Brain microvascular endothelial cell (primary cell): ENCODE results near the gene HS2ST1.

Source experiments
- DNase-seq: peaks from one replicate; pipeline ENCODE4 v3.0.0-alpha.2; 2020
- H3K27ac ChIP-seq: fragments of 250-450 bp; sonication (Bioruptor Pico); 2 replicates; pipeline ENCODE4 v1.5.1; 2020; ENCODE audit warnings: mild to moderate bottlenecking, moderate library complexity
- H3K27me3 ChIP-seq: fragments of 250-450 bp; sonication (Bioruptor Pico); replicated peaks from 2 replicates; pipeline ENCODE4 v1.5.1; 2020; ENCODE audit warnings: mild to moderate bottlenecking
- H3K36me3 ChIP-seq: fragments of 250-450 bp; sonication (Bioruptor Pico); replicated peaks from 2 replicates; pipeline ENCODE4 v1.5.1; 2020; ENCODE audit warnings: mild to moderate bottlenecking
- H3K4me3 ChIP-seq: 2 replicates; pipeline ENCODE4 v1.5.1; 2011; ENCODE audit warnings: low read depth, mild to moderate bottlenecking, control low read depth, low read length, moderate library complexity
- CTCF ChIP-seq: IDR thresholded peaks from 2 replicates; pipeline ENCODE4 v1.5.1; 2011; ENCODE audit warnings: low read depth, mild to moderate bottlenecking, moderate library complexity, low read length, control low read depth, inconsistent platforms; ENCODE audit errors: missing control alignments
- in situ Hi-C: cut with HindIII; loops from 2 replicates; pipeline ENCODE4 v1.10.0; 2017; ENCODE audit warnings: low sequenced_read_pairs, low pct_ligation_motif_present

HS2ST1 gene

GRCh38 chr1:86915737-86916235 is 1.4 kb downstream of the HS2ST1 start:
- DNase-seq: no peak
- Histone ChIP-seq H3K27me3 (no peaks in the 10 kb centered on the region), H3K36me3 (peaks cover 3% of the 10 kb centered on the region), H3K27ac (no peak overlapping the region), H3K4me3 (peak overlapping the region; percentile 83)
- in situ Hi-C loops: no loop called here
- no peak for TF ChIP-seq CTCF

GRCh38 chr1:86916752-86917151 is 2.3 kb downstream of the HS2ST1 start:
- in situ Hi-C loops: no loop called here
- Histone ChIP-seq H3K36me3 (peaks cover 3% of the 10 kb centered on the region), H3K27ac (no peak overlapping the region), H3K4me3 (no peak overlapping the region), H3K27me3 (no peaks in the 10 kb centered on the region)
- no peak for DNase-seq
- no peak for TF ChIP-seq CTCF

- no peak for TF ChIP-seq CTCF
- Histone ChIP-seq H3K36me3 (no peaks in the 10 kb centered on the region), H3K27me3 (no peaks in the 10 kb centered on the region), H3K4me3 (no peak overlapping the region), H3K27ac (no peak overlapping the region)
- in situ Hi-C loops: no loop called here
- DNase-seq: no peak
These were observed 8.0 kb downstream of the HS2ST1 start for GRCh38 chr1:86922445-86922844.

- TF ChIP-seq CTCF: no peak
- in situ Hi-C loops: no loop called here
These were observed 10.0 kb downstream of the HS2ST1 start for GRCh38 chr1:86924324-86924960.

GRCh38 chr1:86925742-86926141 is 11.3 kb downstream of the HS2ST1 start:
- Histone ChIP-seq H3K27me3 (no peaks in the 10 kb centered on the region), H3K36me3 (no peaks in the 10 kb centered on the region), H3K4me3 (no peak overlapping the region), H3K27ac (no peak overlapping the region)
- in situ Hi-C loops: no loop called here
- DNase-seq: no peak
- no peak for TF ChIP-seq CTCF

More at GRCh38 chr1:86924324-86924960, 10.0 kb downstream of the HS2ST1 start:
- no peak for DNase-seq
- Histone ChIP-seq H3K27ac (no peak overlapping the region), H3K36me3 (no peaks in the 10 kb centered on the region), H3K4me3 (no peak overlapping the region), H3K27me3 (no peaks in the 10 kb centered on the region)

- H3K27me3 ChIP-seq: no peaks in the 10 kb centered on the region
- no peak for TF ChIP-seq CTCF
These were observed 12.4 kb downstream of the HS2ST1 start for GRCh38 chr1:86926883-86927282.

More at GRCh38 chr1:86926883-86927282, 12.4 kb downstream of the HS2ST1 start:
- in situ Hi-C loops: no loop called here
- no peak overlapping the region for H3K27ac ChIP-seq
- no peak for DNase-seq
- no peak overlapping the region for H3K4me3 ChIP-seq
- H3K36me3 ChIP-seq: no peaks in the 10 kb centered on the region
